GM18508 (cell line): ENCODE measurements around the gene GPX6.
"Not testable (repeated sequence)": the region's sequence is repeated elsewhere in the genome, so short reads cannot be mapped to it uniquely, and the experiment has no call there.

Source experiments
- ATAC-seq: cut with Tn5 transposase; IDR thresholded peaks from one replicate; pipeline ENCODE4 v1.9.1; 2021; ENCODE audit warnings: moderate number of reproducible peaks; ENCODE audit not compliant: insufficient read depth, unreplicated experiment

Gene GPX6

GRCh38 chr6:28530777-28531176, 15.2 kb upstream of the GPX6 start:
- ATAC-seq: no peak

GRCh38 chr6:28525496-28526039, 10.0 kb upstream of the GPX6 start, which contains the start of gene GPX5:
Gene GPX5, plus strand, starts transcription at chr6:28525881. Its CDS starts 133 bp downstream, at chr6:28526014.
- ATAC-seq: no peak

- no peak for ATAC-seq
These were observed 7.6 kb upstream of the GPX6 start for GRCh38 chr6:28523241-28523622.

- ATAC-seq: no peak
These were observed 7.1 kb upstream of the GPX6 start for GRCh38 chr6:28522594-28523240.

GRCh38 chr6:28517964-28518363, 2.4 kb upstream of the GPX6 start:
- ATAC-seq: no peak

- not testable (repeated sequence) for ATAC-seq
These were observed 3.2 kb downstream of the GPX6 start for GRCh38 chr6:28512387-28512786.

GRCh38 chr6:28511628-28512300, 3.8 kb downstream of the GPX6 start:
- no peak for ATAC-seq

- no peak for ATAC-seq
These were observed 8.7 kb downstream of the GPX6 start for GRCh38 chr6:28506807-28507475.

- no peak for ATAC-seq
These were observed 9.9 kb downstream of the GPX6 start for GRCh38 chr6:28505733-28506132.

GRCh38 chr6:28502709-28503305, 12.8 kb downstream of the GPX6 start:
- ATAC-seq: not testable (repeated sequence)

- ATAC-seq: not testable (repeated sequence)
These were observed 13.5 kb downstream of the GPX6 start for GRCh38 chr6:28502136-28502535.

- no peak for ATAC-seq
These were observed 14.3 kb downstream of the GPX6 start for GRCh38 chr6:28501259-28501658.

GRCh38 chr6:28497893-28498292, 17.7 kb downstream of the GPX6 start:
- ATAC-seq: no peak

GRCh38 chr6:28497306-28497705, 18.3 kb downstream of the GPX6 start:
- no peak for ATAC-seq

- ATAC-seq: no peak
These were observed 19.4 kb downstream of the GPX6 start for GRCh38 chr6:28496099-28496779.

- no peak for ATAC-seq
These were observed 23.6 kb downstream of the GPX6 start for GRCh38 chr6:28491984-28492317.

- ATAC-seq: no peak
These were observed 25.2 kb downstream of the GPX6 start for GRCh38 chr6:28490205-28490890.

- ATAC-seq: no peak
These were observed 26.0 kb downstream of the GPX6 start for GRCh38 chr6:28489366-28490204.

- ATAC-seq: no peak
These were observed 26.7 kb downstream of the GPX6 start for GRCh38 chr6:28488916-28489365.
